ENCODE measurements around the gene ABCG2.

The ABCG2 gene

GRCh38 chr4:88158489-88159228, at the start of gene ABCG2:
Gene ABCG2, minus strand, starts transcription at chr4:88158639. Its CDS starts 18,644 bp downstream, at chr4:88139995.
- H3K4me3 ChIP-seq (ENCODE audit: low read depth, low read length), result peak within 1 kb of the TSS; percentile 64
- TF ChIP-seq CTCF (IDR thresholded peaks at IDR 0.05; ENCODE audit: insufficient read depth, low read length, missing control alignments), result no peak
- no peak for DNase-seq (ENCODE audit: low read depth, low spot score)
- CTCF ChIA-PET, result interaction anchor here (1.1 to 1.4 kb wide), 2 partner anchors 10 to 53 kb away, joined by 3 to 4 read pairs; no protein-coding TSS in a partner anchor
- POLR2A ChIA-PET, result no interaction called here

- no peak for TF ChIP-seq CTCF (IDR thresholded peaks at IDR 0.05; ENCODE audit: insufficient read depth, low read length, missing control alignments)
- POLR2A ChIA-PET, result no interaction called here
- H3K4me3 ChIP-seq (ENCODE audit: low read depth, low read length), result no peak overlapping the region
- DNase-seq (ENCODE audit: low read depth, low spot score), result no peak
- CTCF ChIA-PET, result interaction anchor here (1.1 to 17.3 kb wide), 9 partner anchors 9 to 357 kb away, joined by 3 to 210 read pairs (median 10); no protein-coding TSS in a partner anchor
Observed at GRCh38 chr4:88208156-88208555, 49.7 kb upstream of the ABCG2 start.

- POLR2A ChIA-PET, result no interaction called here
- no peak overlapping the region for H3K4me3 ChIP-seq (ENCODE audit: low read depth, low read length)
- no peak for DNase-seq (ENCODE audit: low read depth, low spot score)
- CTCF ChIA-PET, result interaction anchor here (0.8 to 17.3 kb wide), 9 partner anchors 10 to 356 kb away, joined by 3 to 210 read pairs (median 10); no protein-coding TSS in a partner anchor
- TF ChIP-seq CTCF (IDR thresholded peaks at IDR 0.05; ENCODE audit: insufficient read depth, low read length, missing control alignments), result no peak
Observed at GRCh38 chr4:88207171-88207570, 48.7 kb upstream of the ABCG2 start.

GRCh38 chr4:88204882-88205281, 46.4 kb upstream of the ABCG2 start:
- no peak for TF ChIP-seq CTCF (IDR thresholded peaks at IDR 0.05; ENCODE audit: insufficient read depth, low read length, missing control alignments)
- POLR2A ChIA-PET, result no interaction called here
- H3K4me3 ChIP-seq (ENCODE audit: low read depth, low read length), result no peak overlapping the region
- no peak for DNase-seq (ENCODE audit: low read depth, low spot score)
- CTCF ChIA-PET, result interaction anchor here (0.6 to 17.3 kb wide), 4 partner anchors 14 to 354 kb away, joined by 3 to 210 read pairs (median 100); no protein-coding TSS in a partner anchor

GRCh38 chr4:88202443-88202842, 44.0 kb upstream of the ABCG2 start:
- H3K4me3 ChIP-seq (ENCODE audit: low read depth, low read length), result no peak overlapping the region
- CTCF ChIA-PET, result interaction anchor here (0.9 to 17.3 kb wide), 4 partner anchors 9 to 145 kb away, joined by 3 to 197 read pairs (median 11); no protein-coding TSS in a partner anchor
- no peak for DNase-seq (ENCODE audit: low read depth, low spot score)
- POLR2A ChIA-PET, result no interaction called here
- TF ChIP-seq CTCF (IDR thresholded peaks at IDR 0.05; ENCODE audit: insufficient read depth, low read length, missing control alignments), result no peak

- ChIA-PET CTCF (interaction anchor here (2.8 kb wide), 1 partner anchor 11 kb away, joined by 18 read pairs; no protein-coding TSS in a partner anchor), POLR2A (no interaction called here)
- DNase-seq (ENCODE audit: low read depth, low spot score), result no peak
- H3K4me3 ChIP-seq (ENCODE audit: low read depth, low read length), result no peak overlapping the region
- TF ChIP-seq CTCF (IDR thresholded peaks at IDR 0.05; ENCODE audit: insufficient read depth, low read length, missing control alignments), result no peak
Observed at GRCh38 chr4:88200186-88200585, 41.7 kb upstream of the ABCG2 start.
